T1000 (cell line): Measurements from ENCODE around the gene AKIRIN2.

Experiments
- DNase-seq: peaks from one replicate; lab custom pipeline; 2025; ENCODE audit warnings: mixed read lengths; lab: John Stamatoyannopoulos, UW

AKIRIN2 gene

DNA sequence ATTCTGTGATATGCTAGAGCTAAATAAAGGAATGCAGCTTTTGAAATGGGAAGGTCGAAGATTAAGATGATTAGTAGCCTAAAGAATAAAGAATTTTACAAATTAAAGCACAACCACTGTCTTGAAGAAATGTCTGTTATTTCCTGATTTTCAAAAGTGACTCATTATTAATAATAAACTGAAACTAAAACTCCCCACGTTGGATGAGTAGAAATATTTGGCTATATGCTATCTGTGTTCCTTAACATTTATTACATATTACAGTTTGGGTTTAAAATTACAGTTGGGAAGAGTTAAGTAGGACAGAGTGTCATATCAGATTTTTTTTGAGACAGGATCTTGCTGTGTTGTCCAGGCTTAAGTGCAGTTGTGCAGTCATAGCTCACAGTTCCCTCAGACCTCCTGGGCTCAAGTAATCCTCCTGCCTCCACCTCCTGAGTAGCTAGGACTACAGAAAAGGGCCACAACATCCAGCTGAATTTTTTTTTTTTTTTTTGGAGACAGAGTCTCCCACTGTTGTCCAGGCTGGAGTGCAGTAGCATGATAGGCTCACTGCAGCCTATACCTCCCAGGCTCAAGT is 47.1 kb downstream of the AKIRIN2 start:
- DNase-seq, result no peak

DNA sequence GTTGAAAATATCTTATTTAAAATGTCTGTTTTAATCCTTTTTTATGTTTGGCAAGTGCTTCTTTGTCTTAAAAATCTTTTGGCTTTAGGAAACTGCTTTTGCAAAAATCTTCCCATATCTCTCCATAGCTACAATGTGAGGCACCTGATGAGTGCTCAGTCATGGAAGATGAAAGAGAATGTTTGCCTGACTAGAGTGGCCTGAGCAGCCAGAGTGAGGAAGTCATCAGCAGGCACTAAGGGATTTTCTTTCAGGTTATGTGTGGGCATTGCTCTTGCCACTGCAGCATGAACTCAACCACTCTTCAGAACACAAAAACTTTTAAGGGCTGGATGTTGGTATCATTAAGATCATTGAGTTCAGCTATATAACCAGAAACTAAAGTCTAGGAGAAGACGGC is 47.9 kb downstream of the AKIRIN2 start:
- no peak for DNase-seq

DNA sequence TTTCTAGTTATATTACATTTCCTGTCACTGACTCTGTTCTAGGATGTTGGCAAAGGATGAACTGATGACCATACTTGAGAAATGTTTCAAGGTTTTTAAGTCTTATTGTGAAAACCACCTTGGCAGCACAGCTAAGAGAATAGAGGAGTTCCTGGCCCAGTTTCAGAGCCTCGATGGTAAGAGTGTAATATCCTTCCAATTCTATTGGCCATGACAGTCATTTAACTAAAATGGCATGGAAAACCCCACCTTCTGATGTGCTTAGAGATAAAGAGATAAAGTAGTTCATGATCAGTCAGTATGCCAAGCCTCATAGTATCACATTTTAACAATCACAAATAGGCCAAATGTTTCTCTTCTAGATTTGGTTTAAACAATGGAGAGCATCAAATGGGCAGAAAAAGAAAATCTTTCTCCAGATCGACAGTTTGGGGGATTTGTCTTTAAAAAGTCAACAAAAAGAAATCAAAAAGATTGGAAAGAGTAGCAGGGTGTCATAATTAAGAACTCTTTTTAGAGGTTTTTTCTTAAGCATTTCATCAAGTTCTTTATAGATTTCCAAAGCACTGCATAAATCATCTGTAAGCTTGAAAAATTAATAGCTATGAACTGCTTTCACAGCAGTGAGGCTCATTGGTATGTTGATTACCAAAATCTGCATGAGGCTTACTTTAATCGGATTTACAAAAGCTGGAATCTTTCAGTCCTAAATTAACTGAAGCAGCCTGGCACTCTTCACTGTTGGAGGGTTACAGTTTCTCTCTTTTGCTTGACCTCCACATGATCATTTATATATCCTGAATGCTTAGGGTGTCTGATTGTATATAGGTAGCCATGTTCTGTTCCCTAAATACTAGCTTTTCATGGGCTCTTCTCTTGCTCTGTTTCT is 48.7 kb downstream of the AKIRIN2 start:
- no peak for DNase-seq

DNA sequence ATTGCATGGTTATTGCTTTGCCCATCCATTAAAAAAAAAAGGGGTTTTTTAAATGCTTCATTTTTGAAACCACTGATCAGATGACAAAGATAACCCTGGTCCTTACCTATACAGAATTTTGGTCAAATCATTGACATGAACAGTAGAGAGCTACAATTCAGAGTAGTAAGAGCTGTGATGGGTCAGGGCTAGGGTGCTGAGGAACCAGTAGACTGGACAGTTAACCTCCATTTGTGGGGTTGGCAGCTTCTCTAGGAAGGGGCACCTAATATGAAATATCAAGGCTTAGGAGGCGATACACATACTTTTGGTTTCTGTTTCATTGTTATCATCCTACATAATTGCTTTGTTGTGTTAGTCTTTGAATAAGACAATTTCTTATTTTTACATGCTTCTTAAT is 57.0 kb downstream of the AKIRIN2 start:
- no peak for DNase-seq

DNA sequence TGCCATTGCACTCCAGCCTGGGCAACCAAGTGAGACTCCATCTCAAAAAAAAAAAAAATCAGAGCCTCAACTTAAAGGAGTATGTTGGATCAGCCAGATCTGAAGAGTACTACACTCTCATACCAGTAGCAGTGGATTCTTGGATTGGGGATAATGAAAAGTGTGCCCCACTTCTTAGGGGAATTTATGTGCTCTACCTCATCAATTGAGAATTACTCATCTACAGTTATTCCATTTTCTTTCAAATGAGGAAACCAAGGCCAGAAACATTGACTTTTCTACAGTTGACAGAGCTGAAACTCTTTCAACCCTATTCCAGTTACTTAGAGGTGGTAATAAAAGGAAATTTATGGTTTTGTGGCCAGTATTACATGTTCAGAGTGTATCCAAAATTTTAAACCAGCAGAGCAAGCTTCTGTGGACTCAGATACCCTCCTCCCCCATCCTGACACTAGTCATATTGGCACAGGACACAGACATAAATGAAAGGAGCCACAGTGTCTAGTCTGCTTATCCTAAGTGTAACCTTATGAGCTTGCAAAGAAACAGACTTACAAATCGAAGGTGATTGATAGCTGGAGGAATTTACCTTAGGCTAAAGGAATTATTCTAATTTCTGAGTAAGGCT is 60.9 kb downstream of the AKIRIN2 start:
- DNase-seq, result no peak

DNA sequence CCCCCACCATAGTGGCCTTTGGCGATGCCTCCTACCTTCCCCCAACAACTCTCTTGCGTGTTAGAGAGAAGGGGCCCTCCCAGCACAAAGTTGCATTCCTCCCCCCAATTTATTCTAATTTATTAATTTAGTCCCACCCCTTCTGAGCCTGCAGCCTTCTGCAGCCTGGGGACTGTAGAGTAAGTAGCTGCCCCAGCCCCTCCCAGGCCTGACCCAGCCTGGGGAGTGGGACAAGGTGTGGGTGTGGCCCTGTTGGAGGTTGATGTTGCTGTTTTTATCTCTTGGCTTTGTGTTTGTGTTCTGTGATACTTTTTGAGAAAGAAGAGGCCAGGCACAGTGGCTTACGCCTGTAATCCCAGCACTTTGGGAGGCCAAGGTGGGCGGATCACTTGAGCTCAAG is 62.7 kb downstream of the AKIRIN2 start:
- no peak for DNase-seq

DNA sequence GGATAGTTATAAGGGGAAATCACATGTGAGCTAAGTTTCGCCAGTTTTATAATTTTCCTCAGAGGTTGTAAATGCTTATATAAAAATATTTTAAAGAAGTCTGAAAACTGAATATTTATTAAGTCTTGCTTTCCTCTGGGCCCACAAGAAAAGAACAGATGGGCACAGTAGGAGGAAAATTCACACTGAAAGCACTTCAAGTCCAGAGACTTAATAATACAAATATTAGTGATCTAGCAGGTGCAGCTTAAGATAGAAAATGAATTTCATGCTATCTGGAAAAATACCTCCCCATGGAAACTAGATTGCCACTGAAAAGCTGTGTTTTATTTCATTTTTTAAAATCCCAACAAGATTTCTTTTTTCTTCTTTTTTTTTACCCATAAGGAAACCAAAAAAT is 64.9 kb downstream of the AKIRIN2 start:
- no peak for DNase-seq

DNA sequence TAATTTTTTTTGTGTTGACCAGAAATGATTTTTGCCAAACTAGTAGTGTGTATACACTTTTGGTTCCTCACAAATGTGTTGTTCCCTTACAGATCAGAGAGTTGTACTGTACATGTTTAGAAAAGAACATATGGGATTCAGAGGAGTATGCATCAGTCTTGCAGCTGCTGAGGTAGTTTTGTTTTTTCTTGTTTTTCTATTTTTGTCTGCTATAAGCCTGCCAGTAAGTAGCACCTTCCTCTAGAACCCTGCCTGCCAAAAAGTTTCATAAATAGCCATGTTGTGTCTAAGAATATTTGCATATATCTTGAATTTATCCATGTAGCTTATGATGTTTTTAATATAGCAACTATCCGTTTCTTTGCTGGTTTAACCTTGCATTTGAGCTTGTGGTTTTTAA is 65.7 kb downstream of the AKIRIN2 start:
- no peak for DNase-seq

DNA sequence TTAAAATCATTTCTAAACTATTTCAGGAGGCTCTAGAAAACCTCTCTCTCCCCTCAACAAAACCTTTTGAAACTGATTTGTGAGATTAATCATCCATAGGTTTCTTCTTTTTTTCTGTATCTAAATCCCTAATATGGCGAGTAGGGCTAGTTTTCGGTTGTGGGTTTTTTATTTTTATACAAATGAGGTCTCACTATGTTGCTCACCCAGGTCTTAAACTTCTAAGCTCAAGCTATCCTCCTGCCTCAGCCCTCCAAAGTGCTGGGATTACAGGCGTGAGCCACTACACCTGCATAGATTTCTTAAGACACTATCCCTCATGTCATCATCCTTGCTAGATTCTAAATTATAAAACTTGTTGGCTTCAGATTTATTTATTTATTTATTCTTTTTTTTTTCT is 68.2 kb downstream of the AKIRIN2 start:
- no peak for DNase-seq

DNA sequence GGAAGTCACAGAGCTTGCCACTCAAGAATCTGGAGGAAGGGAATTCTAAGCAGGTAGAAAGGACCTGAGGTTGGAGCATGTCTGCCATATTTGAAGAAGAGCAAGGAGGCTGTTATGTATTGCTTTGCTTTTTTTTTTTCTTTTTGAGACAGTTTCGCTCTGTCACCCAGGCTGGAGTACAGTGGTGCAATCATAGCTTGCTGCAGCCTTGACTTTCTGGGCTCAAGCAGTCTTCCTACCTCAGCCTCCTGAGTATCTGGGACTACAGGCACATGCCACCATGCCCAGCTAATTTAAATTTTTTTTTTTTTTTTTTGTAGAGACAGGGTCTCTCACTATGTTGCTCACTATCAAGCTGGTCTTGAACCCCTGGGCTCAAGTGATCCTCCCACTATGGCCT is 71.3 kb downstream of the AKIRIN2 start:
- DNase-seq, result no peak

DNA sequence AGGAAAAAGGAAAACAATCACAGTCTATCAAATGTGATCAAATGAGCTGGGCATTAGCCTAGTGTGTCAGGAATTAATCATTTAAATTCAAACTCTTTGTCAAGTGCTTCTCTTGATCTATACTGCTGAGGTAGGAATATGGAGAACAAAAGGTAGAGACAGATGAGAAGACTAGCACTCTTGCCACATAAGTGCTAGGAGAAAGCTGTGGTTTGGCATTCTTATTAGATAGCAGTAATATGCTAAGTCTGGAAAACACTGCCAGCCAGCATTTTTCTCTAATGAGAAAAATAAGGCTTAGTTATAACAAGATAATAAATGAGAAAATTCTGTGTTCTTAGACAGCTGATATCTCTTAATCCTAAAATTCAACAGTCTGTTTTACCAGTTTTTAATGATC is 73.2 kb downstream of the AKIRIN2 start:
- no peak for DNase-seq

DNA sequence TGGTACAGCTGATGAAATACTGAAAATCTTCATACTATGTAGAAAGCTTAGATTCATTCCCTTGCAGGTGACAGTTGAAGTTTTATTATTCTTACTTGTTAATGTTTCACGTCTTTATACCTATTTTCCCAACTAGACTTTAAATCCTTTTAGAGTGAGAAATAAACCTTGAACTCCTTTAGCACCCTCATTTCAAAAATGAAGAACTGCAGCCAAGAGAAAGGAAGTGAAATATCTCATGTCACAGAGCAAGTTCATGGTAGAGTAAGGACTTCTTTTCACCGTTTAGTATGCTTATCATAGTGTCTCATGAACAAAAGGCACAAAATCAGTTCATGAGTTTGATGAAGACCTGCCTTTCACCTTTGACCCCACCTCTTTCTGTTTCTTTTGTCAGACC is 73.6 kb downstream of the AKIRIN2 start:
- no peak for DNase-seq
